ENCODE results near the gene LSM2. TPM values are rescaled to one million over a fixed set of nuclear protein-coding genes. Genes with fewer than 3 reads are reported as not detected.

The LSM2 gene
- total and polyA plus RNA-seq, 9 of the 15 experiments (the other 6 are each of a cell fraction or from before 2014, with no cell fraction given), result 154 to 407 (median 223) TPM

GRCh38 chr6:31827286-31828079 lies 20.7 kb upstream of the LSM2 start, which contains the start of gene HSPA1B (continued):
- TF ChIP-seq MYBL2 (IDR thresholded peaks at IDR 0.05; ENCODE audit: low read depth) (no peak), MYBL2 (CRISPR knock-in tag; IDR thresholded peaks at IDR 0.05; ENCODE audit: borderline replicate concordance) (no peak), ZNF445 (CRISPR knock-in tag; IDR thresholded peaks at IDR 0.05; ENCODE audit: low read depth) (no peak), ZNF586 (CRISPR knock-in tag; conservative IDR thresholded peaks at IDR 0.05) (0 out of 2 replicates have a peak, but pooled peaks have one; percentile 55), ZNF780A (CRISPR knock-in tag; IDR thresholded peaks at IDR 0.05) (no peak), FIP1L1 (IDR thresholded peaks at IDR 0.05; ENCODE audit: low read depth, low read length, poor library complexity, severe bottlenecking) (peak; percentile 93), HINFP (tag; conservative IDR thresholded peaks at IDR 0.05; ENCODE audit: low read depth) (no peak), TRIM28 (IDR thresholded peaks at IDR 0.05) (0 out of 2 replicates have a peak, but pooled peaks have one; percentile 51), ATF6 (CRISPR knock-in tag; IDR thresholded peaks at IDR 0.05) (0 out of 2 replicates have a peak, but pooled peaks have one; percentile 90), POU5F1 (IDR thresholded peaks at IDR 0.05; ENCODE audit: borderline replicate concordance, low read depth, low read length, partially characterized antibody) (peak; percentile 24), PML (IDR thresholded peaks at IDR 0.05; ENCODE audit: low read length) (peak; percentile 99), JUNB (CRISPR knock-in tag; conservative IDR thresholded peaks at IDR 0.05) (0 out of 2 replicates have a peak, but pooled peaks have one; percentile 46), POLR2G (IDR thresholded peaks at IDR 0.05; ENCODE audit: low read depth, low read length) (peak; percentile 99), HBP1 (CRISPR knock-in tag; IDR thresholded peaks at IDR 0.05) (peak; percentile 93), NFIX (CRISPR knock-in tag; IDR thresholded peaks at IDR 0.05; ENCODE audit: low read depth) (0 out of 2 replicates have a peak, but pooled peaks have one; percentile 13)
